CD4-positive, alpha-beta T cell treated with Interleukin-15 for 1 hour (primary cell): ENCODE measurements around the gene CCDC57.

Experiments used
- DNase-seq: peaks from one replicate; pipeline ENCODE4 v3.0.0-alpha.2; 2020

Gene CCDC57

DNA sequence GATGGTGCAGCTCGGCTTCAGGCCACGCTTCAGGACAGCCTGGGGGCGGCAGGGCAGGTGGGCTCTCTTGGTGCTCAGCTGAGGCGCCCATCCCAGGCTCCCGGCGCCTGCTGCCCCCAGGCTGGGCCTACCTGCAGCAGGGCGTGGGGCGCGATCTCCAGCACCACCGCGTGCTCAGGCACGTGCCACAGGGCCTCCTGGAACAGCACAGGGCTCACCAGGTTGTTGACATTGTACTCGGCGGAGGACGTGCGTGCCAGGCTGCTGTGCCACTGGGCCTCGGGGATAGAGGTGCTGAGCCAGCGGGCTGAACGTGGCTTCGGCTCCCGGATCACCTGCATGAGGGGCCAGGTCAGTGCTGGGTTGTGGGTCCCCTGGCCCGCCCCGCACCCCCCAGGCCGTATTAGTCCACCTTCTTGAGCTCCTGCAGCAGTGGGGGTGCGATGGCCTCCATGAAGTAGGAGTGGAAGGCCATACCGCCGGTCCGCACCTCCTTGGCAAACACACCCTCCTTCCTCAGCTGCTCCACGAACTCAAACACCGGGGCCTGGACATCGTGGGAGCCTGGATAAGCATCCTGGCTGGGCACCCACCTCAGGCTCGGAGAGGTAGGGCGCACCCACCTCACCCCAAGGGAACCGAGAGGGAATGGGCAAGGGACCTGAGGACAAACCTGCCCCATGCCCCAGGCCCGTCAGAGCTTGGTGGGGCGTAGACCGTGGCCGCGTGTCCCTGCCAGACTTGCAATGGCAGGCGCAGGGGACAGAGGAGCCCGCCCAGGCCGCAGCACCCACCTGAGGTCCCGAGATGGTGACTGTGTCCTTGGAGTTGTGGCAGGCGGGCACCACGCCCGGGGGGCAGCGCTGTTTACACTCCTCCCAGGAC is 123.6 kb downstream of the CCDC57 start:
- DNase-seq, result no peak

DNA sequence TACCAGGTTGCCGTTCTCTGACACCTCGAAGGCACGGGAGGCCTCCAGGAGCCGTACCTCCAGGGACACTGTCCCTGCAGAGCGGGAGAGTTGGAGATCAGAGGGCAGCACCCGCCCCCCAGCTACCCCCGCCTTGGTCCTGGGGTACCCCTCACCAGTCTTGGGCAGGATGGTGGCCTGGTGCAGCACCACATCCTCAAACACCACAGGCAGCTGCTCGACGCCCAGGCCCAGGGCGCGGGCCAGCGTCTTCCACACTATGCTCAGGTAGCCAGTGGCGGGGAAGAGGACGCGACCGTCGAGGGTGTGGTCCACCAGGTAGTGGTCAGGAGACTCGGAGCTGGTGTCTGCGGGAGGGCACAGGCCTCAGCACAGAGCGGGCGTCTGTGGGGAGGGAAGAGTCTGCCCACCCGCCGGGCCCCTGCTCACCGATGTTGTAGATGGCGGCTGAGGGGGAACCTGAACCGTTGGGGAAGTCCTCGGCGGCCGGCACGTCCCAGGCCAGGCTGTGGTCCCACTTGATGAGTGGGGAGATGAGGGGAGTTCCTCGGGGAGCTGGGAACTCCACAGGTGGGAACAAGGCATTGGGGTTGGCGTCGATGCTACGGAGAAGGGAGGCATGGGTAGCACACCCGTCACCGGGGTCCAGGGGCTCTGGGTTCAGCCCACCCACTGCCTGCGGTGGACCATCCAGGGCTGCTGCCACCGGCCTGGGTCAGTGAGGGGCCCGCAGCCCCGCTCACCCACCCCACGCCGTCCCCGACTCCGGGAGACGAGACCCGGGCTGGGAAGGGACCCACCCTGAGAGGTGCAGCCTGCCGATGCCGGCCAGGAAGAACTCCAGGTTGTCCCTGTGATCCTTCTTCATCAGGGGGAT is 124.4 kb downstream of the CCDC57 start:
- no peak for DNase-seq

DNA sequence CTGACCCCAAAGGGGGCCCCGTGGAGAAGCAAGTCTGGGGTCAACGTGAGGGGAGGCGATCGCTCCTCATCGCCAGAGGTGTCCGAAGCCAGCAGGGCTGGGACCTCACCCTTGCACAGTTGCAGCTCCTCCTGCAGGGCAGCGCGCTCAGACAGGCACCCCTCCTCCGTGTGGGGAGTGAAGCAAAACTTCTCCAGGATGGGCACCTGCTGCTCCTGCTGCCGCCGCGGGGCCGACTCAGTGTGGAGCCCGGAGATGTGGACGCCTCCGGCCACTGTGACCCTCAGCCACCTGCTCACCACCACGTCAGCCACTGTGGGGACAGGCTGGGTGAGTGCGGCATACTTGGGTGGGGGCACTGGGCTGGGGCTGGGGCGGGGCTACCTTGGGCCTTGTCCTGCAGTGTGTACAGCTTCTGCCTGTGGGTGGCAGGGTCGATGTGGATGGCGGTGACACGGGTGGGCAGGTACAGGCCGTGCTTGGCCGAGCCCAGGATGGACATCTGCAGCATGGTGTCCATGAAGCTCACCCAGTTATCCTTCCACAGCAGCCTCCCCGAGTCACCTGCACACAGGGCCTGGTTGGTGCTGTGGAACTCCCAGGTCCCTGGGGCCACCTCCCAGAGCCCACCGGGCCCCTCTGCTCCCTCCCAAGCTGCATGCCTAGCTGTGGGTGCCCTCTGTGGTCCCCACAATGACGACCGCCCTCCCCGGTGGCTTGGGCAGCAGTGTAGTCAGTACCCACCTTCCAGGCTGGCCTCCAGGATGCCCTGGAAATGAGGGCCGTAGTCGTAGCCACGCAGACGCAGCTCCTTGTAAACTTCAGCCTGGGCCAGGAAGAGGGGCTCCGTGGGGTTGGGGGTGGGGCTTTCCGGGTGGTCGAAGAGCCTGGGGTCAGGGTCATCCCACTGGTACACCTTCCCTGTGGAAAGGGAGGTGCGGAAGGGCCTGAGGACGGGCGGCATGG is 125.4 kb downstream of the CCDC57 start:
- no peak for DNase-seq

DNA sequence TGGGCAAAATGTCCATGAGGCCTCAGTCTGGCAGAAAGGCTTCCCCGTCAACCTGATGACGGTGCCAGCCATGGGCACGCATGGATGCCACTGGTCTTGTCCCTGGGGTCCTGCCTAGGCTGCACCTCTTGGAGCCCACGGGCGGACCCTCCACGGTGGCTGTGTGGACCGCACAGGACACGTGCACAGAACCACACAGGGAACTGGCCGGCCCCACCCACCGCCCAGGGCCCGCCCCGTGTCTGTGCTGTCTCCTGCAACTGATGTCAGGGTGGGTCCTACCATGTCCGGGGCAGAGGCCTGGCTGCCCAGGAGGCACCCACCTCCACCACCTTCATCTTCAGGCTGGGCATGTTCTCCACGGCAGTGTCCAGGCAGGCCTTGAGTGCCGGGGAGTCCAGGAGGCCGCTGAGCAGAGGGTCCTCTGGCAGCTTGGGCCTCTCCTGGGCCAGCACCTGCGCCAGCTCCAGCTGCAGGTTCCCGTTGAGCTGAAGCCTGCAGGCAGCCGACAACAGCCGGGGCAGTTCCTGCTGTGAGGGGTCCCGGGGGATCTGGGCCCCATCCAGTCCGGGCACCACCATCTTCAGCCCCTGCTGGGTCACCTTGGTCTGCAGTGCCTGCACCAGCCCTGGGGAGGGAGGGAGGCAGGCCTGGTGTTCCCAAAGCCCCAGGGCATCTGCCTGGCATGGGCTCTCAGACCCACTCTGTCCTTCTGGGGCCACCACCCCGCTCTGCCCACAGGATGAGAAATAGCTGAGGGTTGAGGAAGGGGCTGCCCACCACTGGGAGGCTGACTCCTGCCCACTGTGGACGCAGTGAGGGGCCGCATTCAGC is 126.5 kb downstream of the CCDC57 start:
- no peak for DNase-seq

DNA sequence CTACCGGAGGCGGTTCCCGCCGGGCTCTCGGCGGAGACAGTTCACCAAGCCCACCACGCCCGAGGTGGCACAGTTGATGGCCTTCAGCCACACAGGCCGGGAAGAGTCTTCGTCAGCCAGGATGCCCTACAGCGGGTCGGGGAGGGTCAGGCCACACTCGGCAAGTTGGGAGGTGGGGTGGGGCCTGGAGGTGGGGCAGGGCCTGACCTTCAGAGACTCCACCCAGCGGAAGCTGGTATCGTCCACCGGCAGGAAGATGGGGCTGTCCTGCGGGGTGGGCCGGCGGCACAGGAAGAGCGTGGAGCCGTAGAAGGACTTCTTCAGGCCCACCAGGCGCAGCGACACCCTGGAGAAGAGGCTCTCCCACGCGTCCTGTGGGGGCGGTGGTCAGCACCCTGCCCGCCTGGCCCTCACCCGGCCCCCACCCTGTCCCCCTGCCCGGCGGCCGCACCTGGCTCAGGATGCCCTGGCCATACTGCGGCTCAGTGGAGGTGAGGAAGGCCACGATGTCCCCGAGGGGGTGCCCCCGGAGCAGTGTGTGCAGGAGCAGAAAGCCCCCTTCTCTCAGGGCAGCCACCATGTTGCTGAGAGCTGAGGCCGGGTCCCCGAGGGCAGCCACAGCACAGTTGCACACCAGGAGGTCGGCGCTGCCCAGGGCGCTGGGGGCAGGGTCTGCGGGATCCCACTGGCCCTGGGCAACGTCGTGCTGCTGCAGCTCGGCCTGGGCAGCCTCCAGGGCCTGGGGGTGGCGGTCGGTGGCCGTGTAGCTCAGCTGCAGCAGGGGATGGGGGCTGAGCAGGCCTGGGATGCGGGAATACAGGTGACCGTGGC is 127.4 kb downstream of the CCDC57 start:
- DNase-seq, result no peak

DNA sequence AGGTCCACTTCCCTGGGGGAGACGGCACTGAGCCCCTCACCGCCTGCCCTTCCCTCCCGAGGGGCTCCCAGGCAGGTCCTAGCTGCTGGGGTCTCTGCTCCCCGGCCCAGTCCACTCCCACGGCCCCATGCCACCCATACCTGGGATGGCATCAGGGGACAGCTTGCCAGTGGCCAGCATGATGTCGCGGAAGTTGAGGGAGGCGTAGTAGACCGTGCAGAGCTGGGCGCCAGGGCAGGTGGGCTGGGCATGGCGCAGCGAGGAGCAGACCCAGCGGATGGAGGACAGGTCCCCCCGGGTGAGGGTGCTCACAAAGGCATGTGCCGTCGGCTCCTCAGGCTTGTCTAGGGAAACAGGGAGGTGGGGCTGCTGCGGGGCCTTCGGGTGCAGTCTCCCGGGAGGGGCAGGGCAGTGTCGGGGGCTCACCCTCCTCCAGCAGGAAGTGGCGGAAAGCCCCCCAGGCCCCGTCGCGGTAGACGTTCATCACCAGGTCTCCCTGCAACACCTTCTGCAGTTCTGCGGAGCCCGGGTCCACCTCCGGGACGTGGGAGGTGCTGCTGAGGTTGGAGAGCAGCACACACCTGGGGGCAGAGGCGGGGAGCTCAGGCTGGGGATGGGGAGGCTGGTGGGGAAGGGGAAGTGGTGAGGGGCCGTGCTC is 128.1 kb downstream of the CCDC57 start:
- no peak for DNase-seq

DNA sequence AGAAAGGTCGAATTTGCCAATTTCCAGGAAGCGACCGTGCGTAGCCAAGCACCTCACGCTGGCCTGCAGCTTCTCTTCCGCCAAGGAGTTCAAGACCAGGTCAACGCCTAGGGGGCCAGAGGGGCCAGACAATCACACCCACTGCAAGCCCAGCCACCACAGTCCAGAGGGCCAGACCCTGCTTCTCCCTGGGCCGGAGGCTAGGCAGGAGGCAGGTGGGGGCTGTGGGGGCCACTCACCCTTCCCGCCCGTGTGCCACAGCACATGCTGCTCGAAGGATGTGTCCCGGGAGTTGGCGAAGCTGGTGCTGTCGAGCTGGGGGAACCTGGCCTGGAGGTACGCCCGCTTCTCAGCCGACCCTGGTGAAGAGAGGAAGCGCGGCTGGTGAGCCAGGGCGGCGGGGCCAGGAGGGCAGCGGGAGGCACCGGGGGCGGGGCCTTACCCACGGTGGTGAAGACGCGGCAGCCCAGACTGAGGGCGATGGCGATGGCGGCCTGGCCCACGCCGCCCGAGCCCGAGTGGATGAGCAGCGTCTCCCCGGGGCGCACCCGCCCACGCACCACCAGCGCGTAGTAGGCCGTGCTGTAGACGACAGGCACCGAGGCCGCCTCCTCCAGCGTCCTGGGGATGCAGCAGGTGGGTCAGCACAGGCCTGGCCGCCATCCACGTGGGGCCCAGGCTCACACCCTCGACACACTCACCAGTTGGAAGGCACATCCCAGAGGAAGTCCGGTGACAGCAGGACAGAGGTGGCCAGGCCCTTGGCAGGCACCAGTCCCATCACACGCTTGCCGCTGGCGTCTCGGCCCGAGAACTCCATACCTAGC is 128.9 kb downstream of the CCDC57 start:
- DNase-seq, result no peak

DNA sequence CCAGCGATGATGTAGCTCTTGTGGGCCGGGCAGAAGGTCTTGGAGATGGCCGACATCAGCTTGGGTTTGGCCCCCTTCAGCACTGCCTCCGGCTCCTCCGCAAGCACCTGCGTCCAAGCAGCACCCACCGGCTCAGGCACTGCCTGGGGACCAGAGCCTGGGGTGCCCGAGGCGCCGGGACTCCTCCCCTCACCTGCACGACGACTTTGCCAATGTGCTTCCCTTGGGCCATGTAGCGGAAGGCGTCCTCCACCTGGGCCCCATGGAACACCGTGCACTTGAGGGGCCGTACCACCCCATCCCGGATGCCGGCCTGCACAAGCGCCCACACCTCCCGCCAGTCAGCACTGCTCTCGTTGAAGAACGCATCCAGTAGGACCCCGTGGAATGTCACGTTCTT is 129.6 kb downstream of the CCDC57 start:
- no peak for DNase-seq

DNA sequence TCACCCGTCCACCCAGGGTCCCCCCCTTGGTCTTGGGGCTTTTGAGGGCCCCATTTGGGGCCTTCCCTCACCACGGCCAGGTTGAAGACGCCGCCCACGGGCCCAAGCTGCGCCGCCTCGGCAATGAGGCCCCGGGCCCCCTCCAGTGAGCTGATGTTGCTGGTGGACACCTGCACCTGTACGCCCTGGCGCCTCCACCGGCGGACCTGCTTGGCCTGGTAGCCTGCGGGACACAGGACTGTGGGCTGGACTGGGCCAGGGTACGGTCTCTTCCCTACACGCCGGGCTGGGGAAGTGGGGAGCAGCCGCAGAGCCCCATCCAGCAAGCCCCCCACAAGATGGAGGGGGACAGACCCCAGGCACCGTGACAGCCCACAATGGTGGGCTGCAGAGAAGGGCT is 130.2 kb downstream of the CCDC57 start:
- DNase-seq, result no peak

DNA sequence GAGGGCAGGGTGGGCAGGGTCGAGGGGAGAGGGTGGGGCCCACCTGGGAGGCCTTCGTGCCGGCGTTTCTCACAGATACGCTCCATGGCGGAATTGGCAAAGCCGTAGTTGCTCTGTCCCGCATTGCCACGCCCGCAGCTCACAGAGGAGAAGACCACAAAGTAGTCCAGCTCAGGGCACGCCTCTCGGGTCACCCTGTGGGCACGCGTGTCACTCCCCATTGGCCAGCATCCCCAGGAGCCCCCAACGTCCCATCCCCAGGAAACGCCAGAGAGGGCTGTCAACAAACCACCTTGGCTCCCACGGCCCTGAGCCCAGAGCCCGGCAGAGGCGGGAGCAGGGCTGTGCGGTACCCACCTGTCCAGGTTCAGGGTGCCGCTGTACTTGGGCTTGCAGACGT is 130.7 kb downstream of the CCDC57 start:
- DNase-seq, result no peak

DNA sequence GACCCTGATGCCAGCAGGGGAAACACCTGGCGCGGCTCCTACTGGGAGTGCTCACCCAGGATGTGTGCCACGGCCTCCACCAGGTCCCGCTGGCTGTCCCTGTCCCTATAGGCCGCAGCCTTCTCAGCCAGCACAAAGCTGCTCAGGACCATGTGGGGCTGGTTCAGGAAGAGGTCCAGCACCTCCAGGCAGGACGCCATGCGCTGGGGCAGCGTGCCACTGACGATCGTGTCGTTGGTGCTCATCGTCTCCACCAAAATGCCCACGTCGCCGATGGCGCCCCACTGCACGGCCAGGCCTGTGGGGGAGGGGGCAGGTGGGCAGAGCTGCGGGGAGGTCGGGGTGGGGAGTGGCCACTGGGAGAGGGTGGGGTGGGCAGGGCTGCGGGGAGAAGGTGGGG is 131.1 kb downstream of the CCDC57 start:
- DNase-seq, result no peak

DNA sequence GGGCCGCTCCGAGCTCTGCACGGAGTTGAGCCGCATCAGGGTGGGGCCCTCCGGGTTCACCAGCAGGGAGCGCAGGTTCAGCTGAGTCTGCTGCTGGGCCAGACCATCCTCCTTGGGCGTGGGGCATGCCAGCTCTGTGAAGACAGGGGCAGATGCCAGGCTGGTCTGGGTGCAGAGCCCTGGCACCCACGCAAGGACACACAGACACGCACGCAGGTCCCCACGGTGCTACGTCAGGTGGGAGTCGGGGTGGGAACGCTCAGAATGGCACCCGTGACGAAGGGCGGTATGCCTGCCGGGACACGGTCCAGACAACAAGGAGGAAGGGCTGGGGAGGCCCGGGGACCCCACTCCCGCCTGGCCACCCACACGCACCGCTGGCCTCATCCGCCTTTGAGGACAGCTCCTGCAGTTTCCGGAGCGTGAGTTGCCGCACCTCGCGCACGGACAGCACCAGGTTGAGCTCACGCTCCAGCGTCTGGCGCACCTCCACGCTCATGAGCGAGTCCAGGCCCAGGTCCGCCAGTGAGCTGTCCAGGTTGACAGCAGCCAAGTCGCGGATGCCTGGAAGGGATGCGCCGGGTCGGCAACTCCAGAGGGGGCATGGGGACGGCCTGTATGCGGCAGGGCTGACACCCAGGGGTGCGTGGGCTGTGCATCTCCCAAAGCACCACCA is 131.7 kb downstream of the CCDC57 start:
- DNase-seq, result no peak

DNA sequence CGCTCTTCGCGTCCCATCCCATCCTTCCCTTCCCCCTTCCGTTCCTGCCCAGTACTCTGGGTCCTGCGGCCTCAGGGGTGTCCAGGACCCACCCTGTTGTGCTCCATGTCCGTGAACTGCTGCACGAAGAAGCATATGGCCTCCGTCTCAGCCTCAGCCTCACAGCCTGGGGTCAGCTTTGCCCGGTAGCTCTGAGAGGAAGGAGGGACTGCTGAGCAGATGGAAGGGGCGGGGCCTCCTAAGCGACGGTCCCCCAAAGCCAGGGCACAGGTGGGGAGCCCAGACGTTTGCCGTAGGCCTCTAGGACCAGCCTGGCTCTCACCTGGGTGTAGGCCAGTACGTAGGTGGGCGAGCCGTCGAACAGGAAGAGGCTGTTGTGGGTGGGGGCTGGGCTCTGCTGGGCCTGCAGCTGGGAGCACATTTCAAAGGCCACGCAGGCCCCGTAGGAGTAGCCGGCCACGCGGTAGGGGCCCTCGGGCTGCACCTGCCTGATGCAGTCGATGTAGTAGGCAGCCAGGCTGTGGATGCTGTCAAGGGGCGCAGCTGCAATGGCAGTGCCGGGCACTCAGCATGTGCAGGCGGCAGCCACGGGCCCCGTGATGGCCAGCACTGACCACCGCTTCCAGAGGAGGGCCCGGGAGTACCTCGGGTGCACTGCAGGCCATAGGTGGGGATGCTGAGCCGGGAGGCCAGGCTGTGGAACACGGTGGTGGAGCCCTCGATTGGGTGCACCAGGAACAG is 132.4 kb downstream of the CCDC57 start:
- DNase-seq, result no peak

DNA sequence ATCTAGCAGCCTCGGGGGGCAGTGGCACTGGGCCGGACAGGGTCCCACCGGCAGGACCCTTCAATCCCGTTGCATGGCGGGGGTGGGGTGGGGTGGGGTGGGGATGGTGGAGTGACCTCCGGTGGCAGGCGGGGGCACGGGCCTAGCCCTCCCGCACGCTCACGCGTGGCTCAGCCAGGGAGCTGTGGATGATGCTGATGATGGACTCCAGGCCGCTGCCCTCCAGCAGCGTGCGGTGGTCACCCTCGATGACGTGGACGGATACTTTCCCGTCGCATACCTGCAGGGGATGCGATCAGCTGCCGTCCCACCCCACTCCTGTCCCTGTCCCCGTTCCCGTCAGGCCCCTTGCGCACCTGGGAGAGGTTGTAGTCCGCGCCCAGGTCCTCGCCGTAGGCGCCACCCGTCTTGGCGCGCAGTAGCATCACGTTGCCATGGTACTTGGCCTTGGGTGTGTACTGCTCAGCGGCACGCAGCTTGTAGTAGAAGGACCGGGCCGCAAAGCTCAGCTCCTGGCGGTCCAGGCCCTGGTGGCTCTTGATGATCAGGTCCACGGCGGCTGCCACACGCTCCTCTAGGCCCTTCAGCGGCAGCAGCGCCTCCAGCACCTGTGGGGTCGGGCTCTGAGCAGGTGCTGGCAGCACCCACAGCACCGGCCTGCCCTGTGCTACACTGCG is 133.5 kb downstream of the CCDC57 start:
- no peak for DNase-seq

DNA sequence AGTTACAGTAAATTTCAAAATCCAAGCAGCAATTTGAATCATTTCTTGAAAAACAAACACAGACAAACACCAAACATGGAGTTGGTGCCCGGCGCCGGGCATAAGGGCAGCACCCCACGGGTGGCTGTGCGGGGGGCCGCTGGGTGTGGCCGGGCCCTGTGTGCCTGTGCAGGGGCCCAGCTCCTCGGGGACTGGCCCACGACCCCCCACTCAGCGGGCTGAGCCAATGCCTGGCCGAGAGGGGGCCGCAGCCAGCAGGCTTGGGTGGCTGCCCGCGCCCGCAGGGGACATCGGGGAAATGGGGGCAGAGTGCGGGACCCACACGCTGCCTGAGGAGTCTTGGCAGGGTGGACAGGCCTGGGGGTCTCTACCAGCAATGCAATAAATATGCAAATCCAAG is 134.2 kb downstream of the CCDC57 start:
- DNase-seq, result no peak

DNA sequence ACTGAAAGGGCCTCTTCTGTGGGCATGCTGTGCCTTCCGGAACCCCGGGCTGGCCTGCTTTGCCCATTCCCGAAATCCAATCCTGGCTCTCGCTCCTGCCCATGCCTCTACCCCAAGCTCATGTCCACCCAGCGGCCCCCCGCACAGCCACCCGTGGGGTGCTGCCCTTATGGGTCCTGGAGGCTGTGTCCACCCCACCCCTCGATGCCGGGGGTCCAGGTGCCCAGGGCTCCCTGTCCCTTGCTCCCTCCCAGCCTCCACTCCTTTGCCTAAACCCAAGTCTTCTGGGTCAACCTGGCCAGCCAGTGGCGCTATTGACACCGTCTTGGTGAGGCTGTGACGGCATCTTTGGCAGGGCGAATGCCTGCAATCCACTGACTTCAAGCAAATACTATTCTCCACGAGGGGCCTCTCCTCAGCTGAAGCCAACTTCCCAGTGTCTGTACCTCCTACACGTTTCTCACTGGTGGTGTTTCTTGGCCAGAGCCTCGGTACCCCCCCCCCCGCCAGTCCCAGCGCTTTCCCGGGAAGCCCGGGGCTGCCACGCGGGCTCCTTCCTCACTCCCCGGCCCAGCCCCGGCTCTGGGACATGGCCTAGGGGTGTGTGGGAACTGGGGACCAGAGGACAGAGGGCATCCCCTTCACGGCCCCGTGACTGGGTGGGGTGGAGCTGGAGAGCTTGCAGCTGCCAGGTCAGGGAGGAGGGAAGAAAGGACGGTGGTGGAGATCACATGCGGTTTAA is 134.9 kb downstream of the CCDC57 start:
- no peak for DNase-seq
